ENCODE measurements around the gene CERS6. TPM values are rescaled to one million over a fixed set of nuclear protein-coding genes. Genes with fewer than 3 reads are reported as not detected.

CERS6 gene
- total RNA-seq, 1 donor from 2014 or later: 66.5 TPM

- Mint-ChIP-seq H3K36me3 (peaks cover 12% of the 10 kb centered on the region), H3K4me1 (peaks cover 5% of the 10 kb centered on the region), H3K27ac (peak overlapping the region; percentile 84), H3K9me3 (no peaks in the 10 kb centered on the region), H3K4me3 (no peak overlapping the region), H3K27me3 (ENCODE audit: low read depth) (no peaks in the 10 kb centered on the region)
- no peak for TF ChIP-seq CTCF (IDR thresholded peaks at IDR 0.05; ENCODE audit: unreplicated experiment)
- DNase-seq (ENCODE audit: low spot score in 2 of 2, unreplicated experiment in 2 of 2): no peak
These were observed 193.5 kb downstream of the CERS6 start for GRCh38 chr2:168649562-168649961.

GRCh38 chr2:168650139-168650538 is 194.1 kb downstream of the CERS6 start:
- H3K27me3 Mint-ChIP-seq (ENCODE audit: low read depth): no peaks in the 10 kb centered on the region
- peaks cover 7% of the 10 kb centered on the region for H3K4me1 Mint-ChIP-seq
- H3K27ac Mint-ChIP-seq: peak overlapping the region; percentile 84
- H3K4me3 Mint-ChIP-seq: no peak overlapping the region
- no peak for TF ChIP-seq CTCF (IDR thresholded peaks at IDR 0.05; ENCODE audit: unreplicated experiment)
- no peaks in the 10 kb centered on the region for H3K9me3 Mint-ChIP-seq
- no peak for DNase-seq (ENCODE audit: low spot score in 2 of 2, unreplicated experiment in 2 of 2)
- peaks cover 12% of the 10 kb centered on the region for H3K36me3 Mint-ChIP-seq

- H3K4me1 Mint-ChIP-seq: peaks cover 7% of the 10 kb centered on the region
- TF ChIP-seq CTCF (IDR thresholded peaks at IDR 0.05; ENCODE audit: unreplicated experiment): no peak
- H3K9me3 Mint-ChIP-seq: no peaks in the 10 kb centered on the region
- DNase-seq (ENCODE audit: low spot score in 2 of 2, unreplicated experiment in 2 of 2): no peak
- H3K4me3 Mint-ChIP-seq: no peak overlapping the region
- peaks cover 11% of the 10 kb centered on the region for H3K36me3 Mint-ChIP-seq
- H3K27me3 Mint-ChIP-seq (ENCODE audit: low read depth): no peaks in the 10 kb centered on the region
- peak overlapping the region; percentile 74 for H3K27ac Mint-ChIP-seq
These were observed 194.7 kb downstream of the CERS6 start for GRCh38 chr2:168650781-168651180.

- Mint-ChIP-seq H3K4me3 (no peak overlapping the region), H3K36me3 (peaks cover 14% of the 10 kb centered on the region), H3K27ac (no peak overlapping the region), H3K9me3 (no peaks in the 10 kb centered on the region), H3K27me3 (ENCODE audit: low read depth) (no peaks in the 10 kb centered on the region), H3K4me1 (peaks cover 8% of the 10 kb centered on the region)
- no peak for DNase-seq (ENCODE audit: low spot score in 2 of 2, unreplicated experiment in 2 of 2)
- no peak for TF ChIP-seq CTCF (IDR thresholded peaks at IDR 0.05; ENCODE audit: unreplicated experiment)
These were observed 197.2 kb downstream of the CERS6 start for GRCh38 chr2:168652997-168653921.

- no peaks in the 10 kb centered on the region for H3K9me3 Mint-ChIP-seq
- no peaks in the 10 kb centered on the region for H3K27me3 Mint-ChIP-seq (ENCODE audit: low read depth)
- peak overlapping the region; percentile 43 for H3K27ac Mint-ChIP-seq
- no peak for DNase-seq (ENCODE audit: low spot score in 2 of 2, unreplicated experiment in 2 of 2)
- no peak overlapping the region for H3K4me3 Mint-ChIP-seq
- no peak for TF ChIP-seq CTCF (IDR thresholded peaks at IDR 0.05; ENCODE audit: unreplicated experiment)
- peaks cover 17% of the 10 kb centered on the region for H3K4me1 Mint-ChIP-seq
- H3K36me3 Mint-ChIP-seq: peaks cover 15% of the 10 kb centered on the region
These were observed 198.6 kb downstream of the CERS6 start for GRCh38 chr2:168654705-168655104.
